ENCODE results near the gene SDC4. TPM values are rescaled to one million over a fixed set of nuclear protein-coding genes. Genes with fewer than 3 reads are reported as not detected.

The SDC4 gene
- total RNA-seq, 1 donor from 2014 or later = 62.6 TPM

GRCh38 chr20:45366631-45367030 is 18.4 kb upstream of the SDC4 start:
- Histone ChIP-seq H3K4me1 (peaks cover 30% of the 10 kb centered on the region), H3K36me3 (peaks cover 0 to 31% of the 10 kb centered on the region in 2 donors), H3K4me3 (no peak overlapping the region), H3K27ac (no peak overlapping the region), H3K9me3 (no peaks in the 10 kb centered on the region), H3K27me3 (no peaks in the 10 kb centered on the region)
- TF ChIP-seq CTCF (IDR thresholded peaks at IDR 0.05) = no peak
- TF ChIP-seq POLR2AphosphoS5 (IDR thresholded peaks at IDR 0.05; ENCODE audit: insufficient read depth in 1 of 2, low read depth in 1 of 2) = no peak
- no peak for TF ChIP-seq POLR2A (IDR thresholded peaks at IDR 0.05)
- DNase-seq (ENCODE audit: extremely low spot score in 2 of 2) = peak in 1 of 2 donors; percentile 40
- intact Hi-C loops (cut with DNase I) = loop anchor here (10.0 kb wide), 1 partner anchor 408 kb away; no protein-coding TSS in a partner anchor

- no peak overlapping the region for H3K4me3 ChIP-seq
- DNase-seq (ENCODE audit: extremely low spot score in 2 of 2) = no peak
- H3K27ac ChIP-seq = no peak overlapping the region
- H3K27me3 ChIP-seq = no peaks in the 10 kb centered on the region
- no peaks in the 10 kb centered on the region for H3K9me3 ChIP-seq
- intact Hi-C loops (cut with DNase I) = loop anchor here (10.0 kb wide), 1 partner anchor 409 kb away; no protein-coding TSS in a partner anchor
- TF ChIP-seq POLR2AphosphoS5 (IDR thresholded peaks at IDR 0.05; ENCODE audit: insufficient read depth in 1 of 2, low read depth in 1 of 2) = no peak
- H3K4me1 ChIP-seq = peaks cover 30% of the 10 kb centered on the region
- H3K36me3 ChIP-seq = peaks cover 0 to 31% of the 10 kb centered on the region in 2 donors
These were observed 18.0 kb upstream of the SDC4 start for GRCh38 chr20:45366192-45366591.

- intact Hi-C loops (cut with DNase I) = loop anchor here (10.0 kb wide), 1 partner anchor 409 kb away; no protein-coding TSS in a partner anchor
- no peak for TF ChIP-seq POLR2AphosphoS5 (IDR thresholded peaks at IDR 0.05; ENCODE audit: insufficient read depth in 1 of 2, low read depth in 1 of 2)
- peaks cover 0 to 31% of the 10 kb centered on the region in 2 donors for H3K36me3 ChIP-seq
- H3K27me3 ChIP-seq = no peaks in the 10 kb centered on the region
- no peak overlapping the region for H3K27ac ChIP-seq
- peak in 1 of 2 donors; percentile 79 for DNase-seq (ENCODE audit: extremely low spot score in 2 of 2)
- no peaks in the 10 kb centered on the region for H3K9me3 ChIP-seq
- H3K4me3 ChIP-seq = no peak overlapping the region
- peaks cover 30% of the 10 kb centered on the region for H3K4me1 ChIP-seq
These were observed 17.3 kb upstream of the SDC4 start for GRCh38 chr20:45365444-45365970.

- Histone ChIP-seq H3K27ac (peak overlapping the region; percentile 89), H3K27me3 (no peaks in the 10 kb centered on the region), H3K9me3 (no peaks in the 10 kb centered on the region), H3K4me3 (peak overlapping the region; percentile 68 to 70), H3K36me3 (peaks cover 0 to 31% of the 10 kb centered on the region in 2 donors), H3K4me1 (peaks cover 38% of the 10 kb centered on the region)
- intact Hi-C loops (cut with DNase I) = loop anchor here (10.0 kb wide), 1 partner anchor 411 kb away; no protein-coding TSS in a partner anchor
- DNase-seq (ENCODE audit: extremely low spot score in 2 of 2) = peak in 1 of 2 donors; percentile 79
- TF ChIP-seq POLR2AphosphoS5 (IDR thresholded peaks at IDR 0.05; ENCODE audit: insufficient read depth in 1 of 2, low read depth in 1 of 2) = no peak
- no peak for TF ChIP-seq CTCF (IDR thresholded peaks at IDR 0.05)
- no peak for TF ChIP-seq POLR2A (IDR thresholded peaks at IDR 0.05)
These were observed 15.6 kb upstream of the SDC4 start for GRCh38 chr20:45363611-45364492.

GRCh38 chr20:45362804-45363610 is 14.8 kb upstream of the SDC4 start, which contains the start of gene SYS1:
SYS1 (plus strand) TSS chr20:45363156; CDS start chr20:45363532, 376 bp downstream.
- TF ChIP-seq CTCF (IDR thresholded peaks at IDR 0.05) = peak; percentile 85 to 95 (median 86)
- peak; percentile 100 for TF ChIP-seq POLR2AphosphoS5 (IDR thresholded peaks at IDR 0.05; ENCODE audit: insufficient read depth in 1 of 2, low read depth in 1 of 2)
- peak in 1 of 2 donors; percentile 70 for TF ChIP-seq POLR2A (IDR thresholded peaks at IDR 0.05)
- Histone ChIP-seq H3K27ac (peak within 1 kb of the TSS; percentile 89), H3K36me3 (peaks cover 0 to 28% of the 10 kb centered on the region in 2 donors), H3K4me1 (peaks cover 47% of the 10 kb centered on the region), H3K27me3 (no peaks in the 10 kb centered on the region), H3K9me3 (no peaks in the 10 kb centered on the region), H3K4me3 (peak within 1 kb of the TSS; percentile 68 to 70)
- peak in 1 of 2 donors; percentile 99 for DNase-seq (ENCODE audit: extremely low spot score in 2 of 2)
- intact Hi-C loops (cut with DNase I) = loop anchor here (10.0 kb wide), 1 partner anchor 412 kb away; no protein-coding TSS in a partner anchor

Measured in vagina (tissue), 2 donors.